H9 (cell line): Measurements from ENCODE around the gene PPP3CA. TPM values are rescaled to one million over a fixed set of nuclear protein-coding genes. Genes with fewer than 3 reads are reported as not detected.

Source experiments
- DNase-seq: peaks from one replicate; pipeline ENCODE4 v3.0.0-alpha.2; 2017
- H2AFZ ChIP-seq: one replicate; pipeline ENCODE4 v1.6.1; 2013; ENCODE audit warnings: mild to moderate bottlenecking, low read length, control low read depth, moderate library complexity
- H2AK5ac ChIP-seq: 2 replicates; pipeline ENCODE4 v1.6.1; 2013; ENCODE audit warnings: low read length, control low read depth, mixed read lengths; ENCODE audit not compliant: insufficient read length
- H2BK120ac ChIP-seq: one replicate; pipeline ENCODE4 v1.6.1; 2013; ENCODE audit warnings: low read depth, mild to moderate bottlenecking, low read length, control low read depth, inconsistent platforms; ENCODE audit not compliant: poor library complexity, severe bottlenecking
- H2BK12ac ChIP-seq: 2 replicates; pipeline ENCODE4 v1.6.1; 2013; ENCODE audit warnings: low read length, control low read depth, mixed read lengths, low read depth; ENCODE audit not compliant: insufficient read length
- H2BK15ac ChIP-seq: 2 replicates; pipeline ENCODE4 v1.6.1; 2013; ENCODE audit warnings: low read depth, low read length, control low read depth
- H2BK20ac ChIP-seq: one replicate; pipeline ENCODE4 v1.6.1; 2013; ENCODE audit warnings: low read depth, mild to moderate bottlenecking, low read length, control low read depth, inconsistent platforms; ENCODE audit not compliant: poor library complexity, severe bottlenecking
- H2BK5ac ChIP-seq: 2 replicates; pipeline ENCODE4 v1.6.1; 2013; ENCODE audit warnings: low read length, control low read depth, mixed read lengths; ENCODE audit not compliant: insufficient read length
- H3K14ac ChIP-seq: 2 replicates; pipeline ENCODE4 v1.6.1; 2013; ENCODE audit warnings: low read length, control low read depth; ENCODE audit not compliant: insufficient read depth
- H3K18ac ChIP-seq: 2 replicates; pipeline ENCODE4 v1.6.1; 2013; ENCODE audit warnings: low read depth, mild to moderate bottlenecking, mixed read lengths, low read length, control low read depth; ENCODE audit not compliant: insufficient read length
- H3K23ac ChIP-seq: 2 replicates; pipeline ENCODE4 v1.6.1; 2013; ENCODE audit warnings: low read length, control low read depth, mixed read lengths, low read depth; ENCODE audit not compliant: insufficient read length
- H3K23me2 ChIP-seq: 2 replicates; pipeline ENCODE4 v1.6.1; 2013; ENCODE audit warnings: low read depth, mild to moderate bottlenecking, mixed read lengths, low read length, control low read depth; ENCODE audit not compliant: insufficient read length, poor library complexity, severe bottlenecking
- H3K27ac ChIP-seq: 2 replicates; pipeline ENCODE4 v1.5.1; 2013; ENCODE audit warnings: low read length, control low read depth, mixed read lengths, low read depth; ENCODE audit not compliant: insufficient read length
- H3K27me3 ChIP-seq: 2 replicates; pipeline ENCODE4 v1.6.1; 2013; ENCODE audit warnings: low read length, control low read depth, inconsistent platforms; ENCODE audit not compliant: insufficient read depth
- H3K4ac ChIP-seq: 2 replicates; pipeline ENCODE4 v1.6.1; 2013; ENCODE audit warnings: low read depth, mild to moderate bottlenecking, control low read depth, inconsistent platforms, low read length, moderate library complexity
- H3K4me1 ChIP-seq: 2 replicates; pipeline ENCODE4 v1.6.1; 2013; ENCODE audit warnings: low read length, control low read depth, inconsistent platforms; ENCODE audit not compliant: insufficient read depth
- H3K4me2 ChIP-seq: 2 replicates; pipeline ENCODE4 v1.6.1; 2013; ENCODE audit warnings: low read length, control low read depth, mixed read lengths; ENCODE audit not compliant: insufficient read length, insufficient read depth
- H3K56ac ChIP-seq: 2 replicates; pipeline ENCODE4 v1.6.1; 2013; ENCODE audit warnings: low read depth, mild to moderate bottlenecking, mixed read lengths, low read length, control low read depth; ENCODE audit not compliant: insufficient read length
- H3K79me1 ChIP-seq: 2 replicates; pipeline ENCODE4 v1.6.1; 2013; ENCODE audit warnings: low read depth, mild to moderate bottlenecking, moderate library complexity, low read length, control low read depth, inconsistent platforms; ENCODE audit not compliant: insufficient read depth, poor library complexity, severe bottlenecking
- H3K79me2 ChIP-seq: 2 replicates; pipeline ENCODE4 v1.6.1; 2013; ENCODE audit warnings: low read length, control low read depth, inconsistent platforms; ENCODE audit not compliant: insufficient read depth
- H3K9ac ChIP-seq: 2 replicates; pipeline ENCODE4 v1.6.1; 2013; ENCODE audit warnings: low read length, control low read depth, mixed read lengths; ENCODE audit not compliant: insufficient read length; ENCODE audit errors: extremely low read depth
- H3K9me3 ChIP-seq: one replicate; pipeline ENCODE4 v1.6.1; 2013; ENCODE audit warnings: low read depth, low read length, inconsistent platforms; ENCODE audit not compliant: control insufficient read depth
- H3T11ph ChIP-seq: one replicate; pipeline ENCODE4 v1.6.1; 2013; ENCODE audit warnings: mild to moderate bottlenecking, low read length, control low read depth, inconsistent platforms
- H4K20me1 ChIP-seq: one replicate; pipeline ENCODE4 v1.6.1; 2013; ENCODE audit not compliant: control insufficient read depth, insufficient read length, insufficient read depth
- H4K5ac ChIP-seq: 2 replicates; pipeline ENCODE4 v1.6.1; 2013; ENCODE audit warnings: low read depth, mild to moderate bottlenecking, mixed read lengths, low read length, control low read depth; ENCODE audit not compliant: insufficient read length
- H4K8ac ChIP-seq: replicated peaks from 2 replicates; pipeline ENCODE4 v1.6.1; 2013; ENCODE audit warnings: low read length, control low read depth, mixed read lengths, low read depth; ENCODE audit not compliant: insufficient read length
- H4K91ac ChIP-seq: 2 replicates; pipeline ENCODE4 v1.6.1; 2013; ENCODE audit warnings: low read depth, mild to moderate bottlenecking, moderate library complexity, mixed read lengths, low read length, control low read depth; ENCODE audit not compliant: insufficient read length
- H3K27ac Mint-ChIP-seq, 3 experiments: 2 replicates in 2 of 3; 3 replicates in 1 of 3; pipeline ENCODE4 v1.8.0; 2020 to 2021; ENCODE audit warnings: mixed read lengths in 3 of 3, mild to moderate bottlenecking in 1 of 3, moderate library complexity in 1 of 3
- H3K27me3 Mint-ChIP-seq: 2 replicates; pipeline ENCODE4 v1.8.0; 2021; ENCODE audit warnings: low read depth, mild to moderate bottlenecking, moderate library complexity, mixed read lengths
- H3K36me3 Mint-ChIP-seq, 3 experiments: 2 replicates in 2 of 3; 3 replicates in 1 of 3; pipeline ENCODE4 v1.8.0; 2020 to 2021; ENCODE audit warnings: low read depth in 3 of 3, mixed read lengths in 3 of 3; ENCODE audit not compliant: insufficient read depth in 1 of 3
- H3K4me1 Mint-ChIP-seq, 2 experiments: 2 replicates each; pipeline ENCODE4 v1.8.0; 2020; ENCODE audit warnings: mixed read lengths in 2 of 2
- H3K4me3 Mint-ChIP-seq, 2 experiments: 2 replicates in 1 of 2; 3 replicates in 1 of 2; pipeline ENCODE4 v1.8.0; 2020 to 2021; ENCODE audit warnings: mild to moderate bottlenecking in 2 of 2, mixed read lengths in 2 of 2, moderate library complexity in 1 of 2
- H3K9me3 Mint-ChIP-seq, 2 experiments: 2 replicates in 1 of 2; 3 replicates in 1 of 2; pipeline ENCODE4 v1.8.0; 2020; ENCODE audit warnings: mild to moderate bottlenecking in 2 of 2, mixed read lengths in 2 of 2, moderate library complexity in 1 of 2
- WGBS: extraction: QIAGEN DNeasy Blood & Tissue Kit; methylation state at CpG from one replicate; pipeline ENCODE4 v1.1.7; 2013; ENCODE audit warnings: missing lambda C conversion rate, low lambda C conversion rate, mixed read lengths; ENCODE audit not compliant: insufficient read length; ENCODE audit errors: extremely low coverage; 5-methylcytosine and 5-hydroxymethylcytosine counted together
- total RNA-seq: library from RNA; stranded (reverse); gene quantifications from 2 replicates; pipeline ENCODE4 v1.2.1, GENCODE V29; 2021
- TF ChIP-seq, protein P1 (sequence below): fragments of 200-600 bp; sonication (generic); conservative IDR thresholded peaks from 3 replicates; pipeline ENCODE4 v1.8.0; 2021; ENCODE audit warnings: antibody characterized with exemption, mild to moderate bottlenecking

Gene PPP3CA
- total RNA-seq, 1 experiment from 2014 or later, result 16.8 TPM

DNA sequence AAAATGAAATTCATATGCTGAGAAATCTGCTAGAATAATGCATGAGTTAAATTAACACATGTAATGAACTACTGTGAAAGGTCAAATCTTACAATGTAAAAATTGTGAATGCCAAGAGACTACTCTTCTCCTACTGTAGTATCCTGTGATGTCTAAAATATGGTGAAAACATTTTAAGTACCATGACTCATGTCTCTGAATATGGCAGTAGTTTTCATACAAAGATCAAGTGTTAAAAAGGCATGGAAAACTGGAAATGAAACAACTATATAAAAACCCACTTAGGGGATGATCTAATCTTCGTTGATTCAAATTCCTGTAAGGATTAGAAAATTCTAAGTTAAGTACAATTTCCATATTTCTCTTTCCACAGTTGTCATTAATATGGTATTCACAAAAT is 221.3 kb downstream of the PPP3CA start:
- Histone ChIP-seq H3K4ac (no peak overlapping the region), H3K27ac (no peak overlapping the region), H2BK20ac (no peak overlapping the region), H3K14ac (no peak overlapping the region), H4K8ac (no peak overlapping the region), H3T11ph (no peak overlapping the region), H3K79me1 (no peaks in the 10 kb centered on the region), H3K23ac (no peak overlapping the region), H3K18ac (no peak overlapping the region), H4K91ac (no peak overlapping the region), H3K56ac (no peak overlapping the region), H2AK5ac (no peak overlapping the region), H2BK15ac (no peak overlapping the region), H2BK120ac (no peak overlapping the region), H3K9me3 (no peaks in the 10 kb centered on the region), H4K20me1 (no peaks in the 10 kb centered on the region), H3K4me1 (no peaks in the 10 kb centered on the region), H3K9ac (no peak overlapping the region), H3K79me2 (no peaks in the 10 kb centered on the region; the same call in 1 of the 2 replicates), H2AFZ (no peak overlapping the region), H2BK5ac (no peak overlapping the region), H2BK12ac (no peak overlapping the region), H4K5ac (no peak overlapping the region), H3K4me2 (no peak overlapping the region), H3K23me2 (no peaks in the 10 kb centered on the region), H3K27me3 (no peaks in the 10 kb centered on the region)
- Mint-ChIP-seq H3K9me3 (no peaks in the 10 kb centered on the region; a peak in 2 of 5 replicates), H3K4me1 (peaks cover 4 to 6% of the 10 kb centered on the region in 2 experiments; a peak in 3 of 4 replicates), H3K36me3 (peaks cover 0 to 7% (median 0%) of the 10 kb centered on the region in 3 experiments; a peak in 3 of 7 replicates), H3K27me3 (no peaks in the 10 kb centered on the region), H3K27ac (no peak overlapping the region), H3K4me3 (no peak overlapping the region)
- no CpG with 5 or more reads among the region's 1 CpG for WGBS
- DNase-seq, result no peak
- TF ChIP-seq, protein P1, sequence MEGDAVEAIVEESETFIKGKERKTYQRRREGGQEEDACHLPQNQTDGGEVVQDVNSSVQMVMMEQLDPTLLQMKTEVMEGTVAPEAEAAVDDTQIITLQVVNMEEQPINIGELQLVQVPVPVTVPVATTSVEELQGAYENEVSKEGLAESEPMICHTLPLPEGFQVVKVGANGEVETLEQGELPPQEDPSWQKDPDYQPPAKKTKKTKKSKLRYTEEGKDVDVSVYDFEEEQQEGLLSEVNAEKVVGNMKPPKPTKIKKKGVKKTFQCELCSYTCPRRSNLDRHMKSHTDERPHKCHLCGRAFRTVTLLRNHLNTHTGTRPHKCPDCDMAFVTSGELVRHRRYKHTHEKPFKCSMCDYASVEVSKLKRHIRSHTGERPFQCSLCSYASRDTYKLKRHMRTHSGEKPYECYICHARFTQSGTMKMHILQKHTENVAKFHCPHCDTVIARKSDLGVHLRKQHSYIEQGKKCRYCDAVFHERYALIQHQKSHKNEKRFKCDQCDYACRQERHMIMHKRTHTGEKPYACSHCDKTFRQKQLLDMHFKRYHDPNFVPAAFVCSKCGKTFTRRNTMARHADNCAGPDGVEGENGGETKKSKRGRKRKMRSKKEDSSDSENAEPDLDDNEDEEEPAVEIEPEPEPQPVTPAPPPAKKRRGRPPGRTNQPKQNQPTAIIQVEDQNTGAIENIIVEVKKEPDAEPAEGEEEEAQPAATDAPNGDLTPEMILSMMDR, result no peak
